Activated naive CD8-positive, alpha-beta T cell treated with anti-CD3 and anti-CD28 coated beads, Interleukin-2, amount 50 U/mL, for 16 hours (primary cell): ENCODE data around the gene COL4A2.

Experiments used
- DNase-seq: peaks from one replicate; pipeline ENCODE4 v3.0.0-alpha.2; 2020; ENCODE audit warnings: low read depth, low spot score

COL4A2 gene

GRCh38 chr13:110455444-110455843, 148.4 kb downstream of the COL4A2 start:
- DNase-seq = no peak

- peak; percentile 10 for DNase-seq
Measured at GRCh38 chr13:110455941-110456340, 148.9 kb downstream of the COL4A2 start.

- DNase-seq = no peak
Measured at GRCh38 chr13:110456550-110456949, 149.5 kb downstream of the COL4A2 start.

GRCh38 chr13:110457361-110457760, 150.3 kb downstream of the COL4A2 start:
- no peak for DNase-seq

- no peak for DNase-seq
Measured at GRCh38 chr13:110458017-110458416, 150.9 kb downstream of the COL4A2 start.

- DNase-seq = no peak
Measured at GRCh38 chr13:110458594-110459365, 151.7 kb downstream of the COL4A2 start.

GRCh38 chr13:110462091-110462490, 155.0 kb downstream of the COL4A2 start:
- no peak for DNase-seq

- no peak for DNase-seq
Measured at GRCh38 chr13:110463156-110463555, 156.1 kb downstream of the COL4A2 start.

GRCh38 chr13:110463871-110464510, 156.9 kb downstream of the COL4A2 start:
- no peak for DNase-seq

- DNase-seq = no peak
Measured at GRCh38 chr13:110464556-110465333, 157.7 kb downstream of the COL4A2 start.

- DNase-seq = no peak
Measured at GRCh38 chr13:110465696-110466095, 158.6 kb downstream of the COL4A2 start.

- DNase-seq = no peak
Measured at GRCh38 chr13:110466266-110466915, 159.3 kb downstream of the COL4A2 start.

- DNase-seq = no peak
Measured at GRCh38 chr13:110467516-110468110, 160.5 kb downstream of the COL4A2 start.

- DNase-seq = no peak
Measured at GRCh38 chr13:110468986-110469495, 162.0 kb downstream of the COL4A2 start.

GRCh38 chr13:110469597-110469996, 162.5 kb downstream of the COL4A2 start:
- no peak for DNase-seq

GRCh38 chr13:110470272-110471009, 163.4 kb downstream of the COL4A2 start:
- DNase-seq = no peak

- no peak for DNase-seq
Measured at GRCh38 chr13:110471156-110471832, 164.2 kb downstream of the COL4A2 start.

GRCh38 chr13:110471833-110472162, 164.7 kb downstream of the COL4A2 start:
- no peak for DNase-seq

GRCh38 chr13:110472904-110473563, 165.9 kb downstream of the COL4A2 start:
- no peak for DNase-seq

- DNase-seq = no peak
Measured at GRCh38 chr13:110474713-110475112, 167.6 kb downstream of the COL4A2 start.
